CD14-positive monocyte (primary cell): ENCODE measurements around the gene KRTAP10-3. TPM values are rescaled to one million over a fixed set of nuclear protein-coding genes. Genes with fewer than 3 reads are reported as not detected.

ENCODE experiments used
- DNase-seq, 3 donors: peaks; one replicate each; pipeline ENCODE4 v3.0.0-alpha.2; 2011 to 2022
- H2AFZ ChIP-seq: 2 replicates; pipeline ENCODE4 v1.6.0; 2012; ENCODE audit warnings: mild to moderate bottlenecking, low read depth, low read length, inconsistent platforms; ENCODE audit not compliant: insufficient read depth, poor library complexity, severe bottlenecking
- H3K27ac ChIP-seq, 2 donors: 1 replicate in 1 of 2; 2 replicates in 1 of 2; pipeline ENCODE4 v1.5.1; 2012 to 2013; ENCODE audit warnings: low read length in 2 of 2, control low read depth in 1 of 2, inconsistent platforms in 1 of 2, low read depth in 1 of 2, mild to moderate bottlenecking in 1 of 2
- H3K27me3 ChIP-seq, 2 donors: one replicate each; pipeline versions ENCODE4 v1.6.0 to v1.6.1; 2011 to 2013; ENCODE audit warnings: low read length in 2 of 2; ENCODE audit not compliant: control insufficient read depth in 2 of 2, insufficient read depth in 2 of 2
- H3K36me3 ChIP-seq, 2 donors: replicated peaks in 1 of 2; 1 replicate in 1 of 2; 2 replicates in 1 of 2; pipeline versions ENCODE4 v1.5.1 to v1.6.1; 2012 to 2013; ENCODE audit warnings: low read length in 2 of 2, control low read depth in 1 of 2, inconsistent platforms in 1 of 2, mild to moderate bottlenecking in 1 of 2; ENCODE audit not compliant: insufficient read depth in 2 of 2, control insufficient read depth in 1 of 2
- H3K4me1 ChIP-seq, 2 donors: 1 replicate in 1 of 2; 2 replicates in 1 of 2; pipeline versions ENCODE4 v1.5.1 to v1.6.1; 2012 to 2013; ENCODE audit warnings: low read length in 2 of 2, control low read depth in 1 of 2, inconsistent platforms in 1 of 2, mild to moderate bottlenecking in 1 of 2, moderate library complexity in 1 of 2; ENCODE audit not compliant: insufficient read depth in 2 of 2, control insufficient read depth in 1 of 2
- H3K4me2 ChIP-seq: replicated peaks from 2 replicates; pipeline ENCODE3; 2012; ENCODE audit warnings: low read length, moderate library complexity, mild to moderate bottlenecking; ENCODE audit not compliant: poor library complexity, severe bottlenecking; ENCODE audit errors: extremely low read depth
- H3K4me3 ChIP-seq, 3 experiments: fragments of 200-600 bp in 1 of 3; sonication (generic) in 1 of 3; replicated peaks in 1 of 3; 1 replicate in 2 of 3; 2 replicates in 1 of 3; pipeline ENCODE4 v1.5.1; 2011 to 2013; ENCODE audit warnings: low read length in 3 of 3, mild to moderate bottlenecking in 3 of 3, control low read depth in 2 of 3, low read depth in 2 of 3, inconsistent platforms in 1 of 3, moderate library complexity in 1 of 3
- H3K79me2 ChIP-seq: 2 replicates; pipeline ENCODE4 v1.6.0; 2012; ENCODE audit warnings: mild to moderate bottlenecking, control low read depth, inconsistent platforms, low read length, moderate library complexity; ENCODE audit not compliant: insufficient read depth
- H3K9ac ChIP-seq: 2 replicates; pipeline ENCODE4 v1.6.0; 2017; ENCODE audit warnings: low read length, mild to moderate bottlenecking; ENCODE audit not compliant: insufficient read depth, poor library complexity, severe bottlenecking
- H3K9me3 ChIP-seq, 2 donors: replicated peaks in 1 of 2; 1 replicate in 1 of 2; 2 replicates in 1 of 2; pipeline versions ENCODE4 v1.5.1 to v1.6.1; 2012 to 2013; ENCODE audit warnings: low read length in 2 of 2, control low read depth in 1 of 2; ENCODE audit not compliant: control insufficient read depth in 1 of 2, insufficient read depth in 1 of 2
- H4K20me1 ChIP-seq: 2 replicates; pipeline ENCODE4 v1.6.0; 2012; ENCODE audit warnings: mild to moderate bottlenecking, low read length, control low read depth, moderate library complexity; ENCODE audit not compliant: insufficient read depth
- H3K27ac Mint-ChIP-seq, 7 donors: one replicate each; pipeline ENCODE4 v1.8.0; 2020; ENCODE audit warnings: mild to moderate bottlenecking in 7 of 7, mixed read lengths in 7 of 7, moderate library complexity in 6 of 7, inconsistent platforms in 2 of 7
- H3K27me3 Mint-ChIP-seq, 3 donors: one replicate each; pipeline ENCODE4 v1.8.0; 2021 to 2022; ENCODE audit warnings: low read depth in 3 of 3, mild to moderate bottlenecking in 3 of 3, mixed read lengths in 3 of 3, moderate library complexity in 3 of 3, inconsistent platforms in 1 of 3
- H3K36me3 Mint-ChIP-seq, 2 donors: one replicate each; pipeline ENCODE4 v1.8.0; 2020; ENCODE audit warnings: mixed read lengths in 2 of 2, inconsistent platforms in 1 of 2, mild to moderate bottlenecking in 1 of 2
- H3K4me1 Mint-ChIP-seq: one replicate; pipeline ENCODE4 v1.8.0; 2020; ENCODE audit warnings: mild to moderate bottlenecking, mixed read lengths
- H3K4me3 Mint-ChIP-seq, 2 donors: one replicate each; pipeline ENCODE4 v1.8.0; 2020; ENCODE audit warnings: mild to moderate bottlenecking in 2 of 2, mixed read lengths in 2 of 2, moderate library complexity in 1 of 2
- H3K9me3 Mint-ChIP-seq, 7 donors: one replicate each; pipeline ENCODE4 v1.8.0; 2020 to 2022; ENCODE audit warnings: mixed read lengths in 7 of 7, mild to moderate bottlenecking in 6 of 7, moderate library complexity in 6 of 7, inconsistent platforms in 2 of 7
- CTCF ChIP-seq: fragments of 200-600 bp; IDR thresholded peaks from one replicate; pipeline ENCODE4 v1.8.0; 2022; ENCODE audit warnings: antibody characterized with exemption, mild to moderate bottlenecking
- WGBS: methylation state at CpG from one replicate; pipeline ENCODE4 v1.1.5; 2013; ENCODE audit warnings: missing lambda C conversion rate; ENCODE audit not compliant: insufficient coverage; 5-methylcytosine and 5-hydroxymethylcytosine counted together
- intact Hi-C, 2 donors: fragments of 100-400 bp; cut with micrococcal nuclease; formaldehyde crosslinking; loops; one replicate each; pipeline versions ENCODE4 v1.15.0 to v1.15.1; 2023
- polyA plus RNA-seq, 3 donors: library from polyadenylated mRNA; depleted of rRNA in 1 of 3; unstranded in 2 of 3; stranded (reverse) in 1 of 3; fragments of 300-500 nt in 2 of 3; fragments of >200 nt in 1 of 3; fragmentation: Illumina TruSeq in 2 of 3; gene quantifications; 1 replicate in 2 of 3; 2 replicates in 1 of 3; pipeline ENCODE4 v1.2.3, GENCODE V29; 2012 to 2021

The KRTAP10-3 gene
- polyA plus RNA-seq, 3 donors = not detected

- Mint-ChIP-seq H3K27ac (no peak overlapping the region), H3K9me3 (peaks cover 11 to 30% (median 19%) of the 10 kb centered on the region in 7 donors), H3K36me3 (no peaks in the 10 kb centered on the region), H3K27me3 (peaks cover 2 to 42% (median 13%) of the 10 kb centered on the region in 3 donors), H3K4me3 (no peak overlapping the region), H3K4me1 (no peaks in the 10 kb centered on the region)
- no peak for TF ChIP-seq CTCF
- no peak overlapping the region for H3K9ac ChIP-seq
- intact Hi-C loops = no loop called here
- no peaks in the 10 kb centered on the region for H3K79me2 ChIP-seq
- DNase-seq = no peak
- no peak overlapping the region for H3K4me3 ChIP-seq
- H3K4me2 ChIP-seq = no peak overlapping the region
- no peaks in the 10 kb centered on the region for H3K36me3 ChIP-seq
- H2AFZ ChIP-seq = no peak overlapping the region
- no peaks in the 10 kb centered on the region for H3K4me1 ChIP-seq
- 90% methylated on average over 3 of the region's 3 CpGs for WGBS
- H3K27me3 ChIP-seq = peaks cover 0 to 16% of the 10 kb centered on the region in 2 donors
- H4K20me1 ChIP-seq = no peaks in the 10 kb centered on the region
- peaks cover 6 to 8% of the 10 kb centered on the region in 2 donors for H3K9me3 ChIP-seq
- no peak overlapping the region for H3K27ac ChIP-seq
These were observed 27.3 kb upstream of the KRTAP10-3 start for GRCh38 chr21:44585892-44586291.

- Mint-ChIP-seq H3K9me3 (peaks cover 22 to 41% (median 31%) of the 10 kb centered on the region in 7 donors), H3K4me3 (no peak overlapping the region), H3K4me1 (no peaks in the 10 kb centered on the region), H3K27ac (no peak overlapping the region), H3K27me3 (peaks cover 12 to 50% (median 17%) of the 10 kb centered on the region in 3 donors), H3K36me3 (no peaks in the 10 kb centered on the region)
- no peak overlapping the region for H2AFZ ChIP-seq
- H3K9ac ChIP-seq = no peak overlapping the region
- no peaks in the 10 kb centered on the region for H3K79me2 ChIP-seq
- no peaks in the 10 kb centered on the region for H3K36me3 ChIP-seq
- no peaks in the 10 kb centered on the region for H3K4me1 ChIP-seq
- peaks cover 6 to 22% of the 10 kb centered on the region in 2 donors for H3K9me3 ChIP-seq
- H3K27me3 ChIP-seq = peaks cover 0 to 16% of the 10 kb centered on the region in 2 donors
- DNase-seq = no peak
- TF ChIP-seq CTCF = no peak
- no peaks in the 10 kb centered on the region for H4K20me1 ChIP-seq
- H3K27ac ChIP-seq = no peak overlapping the region
- no peak overlapping the region for H3K4me2 ChIP-seq
- intact Hi-C loops = no loop called here
- no peak overlapping the region for H3K4me3 ChIP-seq
- 80% methylated on average over 1 of the region's 6 CpGs for WGBS
These were observed 25.2 kb upstream of the KRTAP10-3 start for GRCh38 chr21:44583800-44584147.
